ENCODE data around the gene COL28A1. TPM values are rescaled to one million over a fixed set of nuclear protein-coding genes. Genes with fewer than 3 reads are reported as not detected.

The COL28A1 gene
- total and polyA plus RNA-seq, 2 of the 13 experiments (the other 11 are each of a cell fraction or from before 2014, with no cell fraction given): 0.07 to 0.15 TPM

DNA sequence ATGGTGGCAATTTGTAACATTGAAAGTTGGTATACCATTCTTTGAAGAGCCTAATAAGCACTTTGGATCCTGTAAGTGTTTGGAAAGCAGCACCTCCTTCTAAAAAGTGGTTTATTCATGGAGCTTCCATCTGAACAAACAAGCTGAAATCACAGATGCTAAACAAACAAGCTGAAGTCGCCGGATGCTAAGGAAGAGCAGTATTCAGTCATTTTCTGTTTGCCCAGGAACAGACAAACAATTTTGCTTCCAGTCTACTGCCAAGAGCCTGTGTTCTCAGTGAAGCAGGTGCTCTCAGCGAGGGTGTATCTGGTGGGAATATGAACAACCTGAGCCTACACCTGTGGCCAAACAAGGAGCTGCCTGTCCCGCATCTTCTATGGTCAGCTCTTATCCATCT is 6.3 kb downstream of the COL28A1 start:
- Histone ChIP-seq H3K9ac (ENCODE audit: insufficient read depth, low read depth, low read length) (no peak overlapping the region), H2AFZ (ENCODE audit: low read length) (no peak overlapping the region), H3K4me3 (replicated peaks in 1 of 3; ENCODE audit: insufficient read depth in 1 of 3, low read depth in 2 of 3, low read length in 3 of 3) (no peak overlapping the region), H3K36me3 (replicated peaks in 1 of 2; ENCODE audit: control insufficient read depth in 1 of 2, insufficient read depth in 2 of 2, low read length in 2 of 2) (no peaks in the 10 kb centered on the region), H3K4me2 (ENCODE audit: low read depth, low read length) (no peak overlapping the region), H3K27me3 (ENCODE audit: control insufficient read depth in 1 of 2, insufficient read depth in 2 of 2, low read length in 2 of 2) (no peaks in the 10 kb centered on the region; a peak in 1 of 5 replicates), H3K27ac (ENCODE audit: extremely low read length, insufficient read depth, low read length) (no peak overlapping the region), H3K9me3 (ENCODE audit: low read length) (no peaks in the 10 kb centered on the region), H4K20me1 (ENCODE audit: insufficient read depth, low read length) (no peaks in the 10 kb centered on the region), H3K79me2 (ENCODE audit: insufficient read depth, low read length) (no peaks in the 10 kb centered on the region), H3K4me1 (ENCODE audit: insufficient read depth, low read length) (0 out of 2 replicates have a peak, but pooled peaks cover 9% of the 10 kb centered on the region)
- ATAC-seq (no peak), DNase-seq (ENCODE audit: low spot score) (no peak), FAIRE-seq (no peak)
- 0% methylated on average over 2 of the region's 4 CpGs for WGBS (ENCODE audit: low lambda C conversion rate)
- intact Hi-C loops (cut with micrococcal nuclease; ENCODE audit: unreplicated experiment) (no loop called here), in situ Hi-C loops (cut with HindIII; ENCODE audit: extremely low pct_ligation_motif_present, low pct_unique_long_range_greater_than_20kb) (no loop called here)
- TF ChIP-seq NCOA2 (CRISPR knock-in tag; IDR thresholded peaks at IDR 0.05): no peak
- TF ChIP-seq FOXA1 (IDR thresholded peaks at IDR 0.05): no peak
- TF ChIP-seq FOXA1 (CRISPR knock-in tag; IDR thresholded peaks at IDR 0.05): peak; percentile 25; the same call in 1 of the 2 replicates
- POLR2A ChIA-PET: no interaction called here
- no TSS peak for BruUV-seq (replicated peaks)
- CTCF ChIA-PET (ENCODE audit: low intra/inter-chr PET ratio, low total read pairs): no interaction called here

- in situ Hi-C loops (cut with HindIII; ENCODE audit: extremely low pct_ligation_motif_present, low pct_unique_long_range_greater_than_20kb) (no loop called here), intact Hi-C loops (cut with micrococcal nuclease; ENCODE audit: unreplicated experiment) (no loop called here)
- no TSS peak for BruUV-seq (replicated peaks)
- Histone ChIP-seq H3K4me3 (replicated peaks in 1 of 3; ENCODE audit: insufficient read depth in 1 of 3, low read depth in 2 of 3, low read length in 3 of 3) (no peak overlapping the region), H4K20me1 (ENCODE audit: insufficient read depth, low read length) (no peaks in the 10 kb centered on the region), H3K4me1 (ENCODE audit: insufficient read depth, low read length) (0 out of 2 replicates have a peak, but pooled peaks cover 9% of the 10 kb centered on the region), H3K4me2 (ENCODE audit: low read depth, low read length) (no peak overlapping the region), H3K27ac (ENCODE audit: extremely low read length, insufficient read depth, low read length) (no peak overlapping the region), H3K9ac (ENCODE audit: insufficient read depth, low read depth, low read length) (no peak overlapping the region), H2AFZ (ENCODE audit: low read length) (no peak overlapping the region), H3K27me3 (ENCODE audit: control insufficient read depth in 1 of 2, insufficient read depth in 2 of 2, low read length in 2 of 2) (no peaks in the 10 kb centered on the region; a peak in 1 of 5 replicates), H3K9me3 (ENCODE audit: low read length) (no peaks in the 10 kb centered on the region), H3K36me3 (replicated peaks in 1 of 2; ENCODE audit: control insufficient read depth in 1 of 2, insufficient read depth in 2 of 2, low read length in 2 of 2) (no peaks in the 10 kb centered on the region), H3K79me2 (ENCODE audit: insufficient read depth, low read length) (no peaks in the 10 kb centered on the region)
- ATAC-seq (no peak), FAIRE-seq (no peak), DNase-seq (ENCODE audit: low spot score) (no peak)
- ChIA-PET POLR2A (no interaction called here), CTCF (ENCODE audit: low intra/inter-chr PET ratio, low total read pairs) (no interaction called here)
- 81% methylated on average over 3 of the region's 3 CpGs for WGBS (ENCODE audit: low lambda C conversion rate)
- no peak for TF ChIP-seq SPEN (CRISPR knock-in tag; IDR thresholded peaks at IDR 0.05; ENCODE audit: low read depth)
- no peak for TF ChIP-seq TOE1 (CRISPR knock-in tag; IDR thresholded peaks at IDR 0.05)
- TF ChIP-seq ZSCAN21 (CRISPR knock-in tag; IDR thresholded peaks at IDR 0.05; ENCODE audit: borderline replicate concordance): no peak
- TF ChIP-seq HDAC6 (IDR thresholded peaks at IDR 0.05; ENCODE audit: low read depth, low read length): no peak
- no peak for TF ChIP-seq ZMAT5 (CRISPR knock-in tag; IDR thresholded peaks at IDR 0.05; ENCODE audit: borderline replicate concordance, low read depth)
- no peak for TF ChIP-seq PBX3 (CRISPR knock-in tag; IDR thresholded peaks at IDR 0.05; ENCODE audit: borderline replicate concordance)
- TF ChIP-seq ATF5 (CRISPR knock-in tag; IDR thresholded peaks at IDR 0.05; ENCODE audit: low read depth): no peak
- no peak for TF ChIP-seq ZNF790 (CRISPR knock-in tag; IDR thresholded peaks at IDR 0.05; ENCODE audit: borderline replicate concordance)
- TF ChIP-seq KAT2B (IDR thresholded peaks at IDR 0.05; ENCODE audit: borderline replicate concordance, low read depth, low read length): no peak
- no peak for TF ChIP-seq NFE2 (CRISPR knock-in tag; IDR thresholded peaks at IDR 0.05)
- TF ChIP-seq TSC22D2 (CRISPR knock-in tag; IDR thresholded peaks at IDR 0.05; ENCODE audit: borderline replicate concordance): no peak
- no peak for TF ChIP-seq MEF2D (CRISPR knock-in tag; IDR thresholded peaks at IDR 0.05)
- TF ChIP-seq ZNF547 (CRISPR knock-in tag; IDR thresholded peaks at IDR 0.05): no peak
- TF ChIP-seq CAMTA2 (CRISPR knock-in tag; IDR thresholded peaks at IDR 0.05; ENCODE audit: borderline replicate concordance): no peak
These were observed 8.6 kb downstream of the COL28A1 start for GRCh38 chr7:7527047-7527446.

Measured in HepG2 (cell line).